Fibroblast of lung (primary cell): ENCODE results near the gene NFATC4. TPM values are rescaled to one million over a fixed set of nuclear protein-coding genes. Genes with fewer than 3 reads are reported as not detected.

Experiments
- DNase-seq, 2 donors: peaks; one replicate each; pipeline versions ENCODE4 v3.0.0 to v3.0.0-alpha.2; 2010; ENCODE audit warnings: low read depth in 2 of 2
- H2AFZ ChIP-seq: 2 replicates; pipeline ENCODE4 v1.5.1; 2012; ENCODE audit warnings: low read length, control low read depth, inconsistent platforms
- H3K27ac ChIP-seq: 2 replicates; pipeline ENCODE4 v1.5.1; 2011; ENCODE audit warnings: low read length, control low read depth; ENCODE audit not compliant: insufficient read depth
- H3K27me3 ChIP-seq: 2 replicates; pipeline ENCODE4 v1.5.1; 2011; ENCODE audit warnings: mild to moderate bottlenecking, low read length; ENCODE audit not compliant: control insufficient read depth, insufficient read depth
- H3K36me3 ChIP-seq: 2 replicates; pipeline ENCODE4 v1.5.1; 2011; ENCODE audit warnings: low read length; ENCODE audit not compliant: control insufficient read depth, insufficient read depth
- H3K4me1 ChIP-seq: 2 replicates; pipeline ENCODE4 v1.5.1; 2011; ENCODE audit warnings: low read length; ENCODE audit not compliant: control insufficient read depth, insufficient read depth; ENCODE audit errors: extremely low read depth
- H3K4me2 ChIP-seq: 2 replicates; pipeline ENCODE4 v1.5.1; 2011; ENCODE audit warnings: low read length, control low read depth; ENCODE audit not compliant: insufficient read depth; ENCODE audit errors: extremely low read depth
- H3K4me3 ChIP-seq, 4 experiments: fragments of 200-600 bp in 1 of 4; sonication (generic) in 1 of 4; replicated peaks in 1 of 4; 2 replicates each; pipeline ENCODE4 v1.5.1; 2011 to 2016; ENCODE audit warnings: low read length in 4 of 4, low read depth in 3 of 4, mild to moderate bottlenecking in 3 of 4, control low read depth in 2 of 4, inconsistent platforms in 1 of 4, mixed read lengths in 1 of 4; ENCODE audit not compliant: insufficient read depth in 1 of 4; ENCODE audit errors: control extremely low read depth in 1 of 4
- H3K79me2 ChIP-seq: 2 replicates; pipeline ENCODE4 v1.5.1; 2012; ENCODE audit warnings: mild to moderate bottlenecking, low read length, inconsistent platforms; ENCODE audit not compliant: control insufficient read depth, insufficient read depth
- H3K9ac ChIP-seq: 2 replicates; pipeline ENCODE4 v1.5.1; 2011; ENCODE audit warnings: mild to moderate bottlenecking, low read length, control low read depth; ENCODE audit not compliant: insufficient read depth
- H3K9me3 ChIP-seq: 2 replicates; pipeline ENCODE4 v1.5.1; 2012; ENCODE audit warnings: low read depth, low read length; ENCODE audit not compliant: control insufficient read depth, insufficient read depth
- H4K20me1 ChIP-seq: 2 replicates; pipeline ENCODE4 v1.5.1; 2011; ENCODE audit warnings: low read length; ENCODE audit not compliant: control insufficient read depth, insufficient read depth; ENCODE audit errors: extremely low read depth
- CTCF ChIP-seq, 2 donors: IDR thresholded peaks in 1 of 2; conservative IDR thresholded peaks in 1 of 2; 1 replicate in 1 of 2; 2 replicates in 1 of 2; pipeline ENCODE4 v1.5.1; 2011 to 2012; ENCODE audit warnings: low read length in 2 of 2, control low read depth in 1 of 2, inconsistent platforms in 1 of 2, low read depth in 1 of 2, mild to moderate bottlenecking in 1 of 2
- EZH2 ChIP-seq: IDR thresholded peaks from 2 replicates; pipeline ENCODE4 v1.5.1; 2012; ENCODE audit warnings: low read length, control low read depth, mild to moderate bottlenecking; ENCODE audit errors: missing control alignments
- polyA plus RNA-seq, 2 donors: library from polyadenylated mRNA; depleted of rRNA in 1 of 2; stranded (reverse) in 1 of 2; unstranded in 1 of 2; fragments of >200 nt; gene quantifications; 2 replicates each; pipeline ENCODE4 v1.2.1, GENCODE V29; 2011 to 2012; ENCODE audit warnings: missing spikeins in 1 of 2
- total RNA-seq: library from RNA; depleted of rRNA; stranded (reverse); fragments of >200 nt; gene quantifications from 2 replicates; pipeline ENCODE4 v1.2.1, GENCODE V29; 2014

NFATC4 gene
- total and polyA plus RNA-seq, 2 donors (not counting 1 experiment from before 2014, with no cell fraction given), result 27.1 to 59.9 TPM

GRCh38 chr14:24392325-24393091 is 24.5 kb downstream of the NFATC4 start:
- peak; percentile 59 to 65 for DNase-seq
- H3K4me3 ChIP-seq, result no peak overlapping the region

GRCh38 chr14:24394275-24394674 is 26.3 kb downstream of the NFATC4 start:
- DNase-seq, result no peak
- Histone ChIP-seq H3K27me3 (no peaks in the 10 kb centered on the region), H3K27ac (no peak overlapping the region), H3K9ac (no peak overlapping the region), H3K79me2 (no peaks in the 10 kb centered on the region), H3K4me1 (peaks cover 8% of the 10 kb centered on the region), H4K20me1 (no peaks in the 10 kb centered on the region), H3K36me3 (no peaks in the 10 kb centered on the region), H3K4me2 (no peak overlapping the region), H2AFZ (no peak overlapping the region), H3K9me3 (no peaks in the 10 kb centered on the region), H3K4me3 (no peak overlapping the region)
- TF ChIP-seq EZH2 (no peak), CTCF (conservative IDR thresholded peaks at IDR 0.05 in 1 of 2, IDR thresholded peaks at IDR 0.05 in 1 of 2; ENCODE audit: low read depth in 1 of 2, low read length in 2 of 2) (peak in 1 of 2 donors; percentile 1)

More at GRCh38 chr14:24392325-24393091, 24.5 kb downstream of the NFATC4 start:
- H3K9me3 ChIP-seq, result no peaks in the 10 kb centered on the region
- peaks cover 7% of the 10 kb centered on the region for H3K4me1 ChIP-seq
- no peak overlapping the region for H3K27ac ChIP-seq
- H4K20me1 ChIP-seq, result no peaks in the 10 kb centered on the region
- no peaks in the 10 kb centered on the region for H3K27me3 ChIP-seq
- TF ChIP-seq EZH2 (no peak), CTCF (conservative IDR thresholded peaks at IDR 0.05 in 1 of 2, IDR thresholded peaks at IDR 0.05 in 1 of 2; ENCODE audit: low read depth in 1 of 2, low read length in 2 of 2) (peak in 1 of 2 donors; percentile 29)
- peak overlapping the region; percentile 7 for H3K4me2 ChIP-seq
- no peak overlapping the region for H2AFZ ChIP-seq
- H3K79me2 ChIP-seq, result no peaks in the 10 kb centered on the region
- no peak overlapping the region for H3K9ac ChIP-seq
- no peaks in the 10 kb centered on the region for H3K36me3 ChIP-seq

GRCh38 chr14:24395609-24396582 is 27.9 kb downstream of the NFATC4 start:
- TF ChIP-seq CTCF (conservative IDR thresholded peaks at IDR 0.05 in 1 of 2, IDR thresholded peaks at IDR 0.05 in 1 of 2; ENCODE audit: low read depth in 1 of 2, low read length in 2 of 2), result no peak
- TF ChIP-seq EZH2, result no peak
- H3K27me3 ChIP-seq, result no peaks in the 10 kb centered on the region
- peaks cover 4% of the 10 kb centered on the region for H3K4me1 ChIP-seq
- H4K20me1 ChIP-seq, result no peaks in the 10 kb centered on the region
- H3K4me3 ChIP-seq, result no peak overlapping the region
- no peak overlapping the region for H3K4me2 ChIP-seq
- peak in 1 of 2 donors; percentile 21 for DNase-seq
- no peaks in the 10 kb centered on the region for H3K9me3 ChIP-seq
- no peak overlapping the region for H2AFZ ChIP-seq
- H3K9ac ChIP-seq, result no peak overlapping the region
- H3K36me3 ChIP-seq, result no peaks in the 10 kb centered on the region
- H3K27ac ChIP-seq, result no peak overlapping the region
- H3K79me2 ChIP-seq, result no peaks in the 10 kb centered on the region
